Measurements from ENCODE around the gene CFL2.
"Not testable (repeated sequence)": the region's sequence is repeated elsewhere in the genome, so short reads cannot be mapped to it uniquely, and the experiment has no call there.

The CFL2 gene

DNA sequence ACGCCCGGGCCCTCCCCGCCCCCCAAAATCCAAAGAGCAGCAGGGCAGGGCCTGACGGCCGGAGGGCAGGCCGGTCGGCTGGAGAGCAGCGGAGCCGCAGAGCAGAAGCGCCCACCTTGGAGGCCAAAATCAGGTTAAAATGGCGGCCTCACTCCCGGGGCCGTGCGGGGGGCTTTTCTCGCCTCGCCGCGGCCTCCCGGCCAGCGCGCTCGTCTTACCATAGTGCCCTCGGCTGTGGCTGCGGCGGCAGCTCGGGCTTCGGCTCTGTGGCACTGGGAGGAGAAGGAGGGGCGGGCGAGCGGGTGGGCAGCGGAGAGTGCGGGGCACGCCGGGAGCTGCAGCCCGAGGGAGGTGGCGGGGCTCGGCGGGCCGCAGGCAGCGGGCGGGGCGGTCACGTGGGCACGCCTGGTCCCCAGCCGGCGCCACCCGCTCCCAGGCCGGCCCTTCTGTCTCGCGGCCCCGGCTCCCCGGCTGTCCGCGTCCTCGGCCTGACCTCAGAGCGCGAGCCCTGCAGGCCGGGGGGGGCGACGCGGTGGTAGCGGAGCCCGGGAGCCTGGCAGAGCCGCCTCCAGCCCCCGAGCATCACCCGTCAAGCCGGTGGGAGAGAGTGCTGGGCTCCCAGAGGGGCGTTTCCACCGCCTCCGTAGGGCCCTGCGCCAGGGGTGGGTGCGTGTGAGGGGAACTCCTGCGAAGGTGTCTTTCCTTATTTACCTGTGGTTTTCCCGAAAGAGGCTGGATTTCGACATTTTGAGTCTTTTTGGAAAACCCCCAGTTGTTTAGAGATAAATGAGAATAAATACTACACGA, at the start of gene CFL2:
TSS of gene CFL2 (minus strand) at position 274 of the 807 bp plus-strand sequence. CDS start at position 221, 53 bp downstream.
- DNase-seq (ENCODE audit: low read depth in 2 of 2), result peak; percentile 51 to 52

DNA sequence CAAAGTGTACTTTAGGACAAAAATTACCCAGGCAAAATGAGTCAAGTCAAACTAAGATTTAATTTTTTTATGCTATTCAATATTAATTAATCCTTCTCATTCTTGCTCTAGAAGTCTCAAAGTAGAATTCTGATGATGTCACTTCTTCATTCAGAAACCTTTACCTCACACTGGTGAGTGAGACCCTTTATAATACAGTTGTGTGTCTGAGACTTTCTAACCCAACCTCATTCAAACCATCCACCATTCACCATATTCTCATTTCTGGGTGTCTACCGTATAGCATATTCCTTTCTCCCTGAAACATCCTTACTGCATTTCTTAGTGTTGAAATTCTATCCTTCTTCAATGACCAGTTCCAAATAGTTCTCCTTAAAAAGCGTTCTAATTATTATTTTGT, 40.8 kb upstream of the CFL2 start:
- no peak for DNase-seq (ENCODE audit: low read depth in 2 of 2)

DNA sequence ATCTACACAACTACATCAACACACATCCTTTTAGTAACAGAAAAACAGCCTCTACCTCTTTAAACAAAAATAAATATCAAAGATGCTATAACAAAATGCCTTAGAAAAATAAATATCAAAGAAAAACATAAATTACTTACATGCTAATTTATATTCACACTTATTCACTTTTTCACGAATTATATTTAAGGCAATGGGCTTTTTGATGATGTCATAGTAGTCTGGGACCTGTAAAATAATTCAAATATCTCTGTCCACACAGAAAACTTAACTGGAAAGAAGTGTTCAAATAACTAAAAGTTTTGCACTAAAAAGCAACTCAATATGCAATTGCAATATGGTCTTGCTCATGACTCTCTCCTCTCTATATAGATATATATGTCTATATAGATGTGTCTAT, 40.3 kb upstream of the CFL2 start:
- DNase-seq (ENCODE audit: low read depth in 2 of 2), result no peak

DNA sequence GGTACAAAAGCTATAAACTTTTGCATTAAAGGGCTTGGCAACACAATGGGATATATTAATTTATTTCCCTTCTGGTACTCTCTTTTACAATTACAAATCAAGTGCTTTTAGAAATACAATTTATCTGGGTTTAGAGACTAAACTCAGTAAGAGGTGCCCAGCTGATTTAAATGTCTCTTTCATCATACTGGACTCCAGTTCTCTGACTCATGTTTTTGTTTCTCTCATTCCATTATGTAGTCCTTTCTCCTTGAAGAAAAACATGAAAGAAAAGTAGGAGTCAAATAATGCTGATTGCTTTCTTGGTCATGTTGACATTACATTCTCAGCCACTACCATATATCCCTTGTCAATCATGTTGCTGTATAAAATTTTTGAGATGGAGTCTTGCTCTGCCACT, 36.3 kb upstream of the CFL2 start:
- DNase-seq (ENCODE audit: low read depth in 2 of 2), result no peak

DNA sequence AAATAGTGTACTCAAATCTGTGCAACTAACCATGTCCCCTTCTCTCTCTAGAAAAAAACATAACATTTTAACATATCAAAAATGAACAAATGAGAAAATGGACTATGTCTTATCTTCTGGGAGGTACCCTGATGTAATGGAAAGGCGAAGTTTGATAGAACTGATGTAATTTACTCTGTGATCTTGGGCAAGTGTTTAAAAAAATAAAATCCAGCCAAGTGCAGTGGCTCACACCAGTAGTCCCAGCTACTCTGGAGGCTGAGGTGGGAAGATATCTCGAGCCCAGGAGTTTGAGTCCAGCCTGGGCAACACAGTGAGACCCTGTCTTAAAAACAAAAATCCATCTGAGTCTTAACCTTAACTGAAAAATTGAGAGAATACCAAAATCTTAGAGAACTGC, 35.8 kb upstream of the CFL2 start:
- no peak for DNase-seq (ENCODE audit: low read depth in 2 of 2)

DNA sequence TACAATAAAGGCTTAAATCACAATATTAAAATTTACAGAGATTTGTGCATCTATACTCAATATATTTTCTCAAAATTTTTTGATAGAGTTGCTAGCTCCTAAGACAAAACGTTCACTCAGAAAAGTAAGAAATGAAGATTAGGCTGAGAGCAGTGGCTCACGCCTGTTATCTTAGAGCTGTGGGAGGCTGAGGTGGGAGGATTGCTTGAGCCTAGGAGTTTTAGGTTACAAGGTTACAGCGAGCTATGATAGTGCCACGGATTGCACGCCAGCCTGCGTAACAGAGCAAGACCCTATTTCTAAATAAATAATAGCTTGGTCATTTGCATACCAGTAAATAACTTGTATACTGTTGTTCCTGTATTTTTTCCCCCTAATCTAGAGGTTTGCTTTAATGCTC, 35.0 kb upstream of the CFL2 start:
- DNase-seq (ENCODE audit: low read depth in 2 of 2), result no peak

DNA sequence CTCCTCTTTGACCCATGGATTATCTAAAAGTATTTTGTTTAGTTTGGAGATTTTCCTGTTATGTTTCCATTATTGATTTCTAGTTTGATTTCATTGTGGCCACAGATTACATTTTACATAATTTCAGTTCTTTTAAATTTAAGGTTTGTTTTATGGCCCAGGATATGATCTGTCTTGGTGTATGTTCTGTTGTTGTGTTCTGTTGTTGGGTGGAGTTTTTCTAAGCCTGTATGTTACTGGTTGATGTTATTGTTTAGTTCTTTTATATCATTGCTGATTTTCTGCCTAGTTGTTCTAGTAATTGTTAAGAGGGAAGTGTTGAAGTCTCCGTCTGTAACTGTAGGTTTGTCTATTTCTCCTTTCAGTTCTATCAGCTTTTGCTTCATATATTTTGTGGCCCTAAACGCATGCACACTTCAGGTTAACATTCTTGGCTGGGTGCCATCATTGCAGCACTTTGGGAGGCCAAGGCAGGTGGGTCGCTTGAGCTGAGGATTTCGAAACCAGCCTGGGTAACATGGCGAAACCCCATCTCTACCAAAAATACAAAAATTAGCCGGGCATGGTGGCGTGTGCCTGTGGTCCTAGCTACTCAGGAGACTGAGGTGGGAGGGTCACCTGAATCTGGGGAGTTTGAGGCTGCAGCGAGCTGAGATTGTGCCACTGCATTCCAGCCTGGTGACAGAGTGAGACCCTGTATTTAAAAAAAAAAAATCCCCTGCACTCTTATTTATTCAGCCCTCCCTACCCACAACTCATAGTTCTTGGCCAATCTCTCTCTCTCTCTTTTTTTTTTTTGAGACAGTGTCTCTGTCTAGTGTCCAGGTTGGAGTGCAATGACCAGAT, 28.1 kb upstream of the CFL2 start:
- DNase-seq (ENCODE audit: low read depth in 2 of 2), result no peak

DNA sequence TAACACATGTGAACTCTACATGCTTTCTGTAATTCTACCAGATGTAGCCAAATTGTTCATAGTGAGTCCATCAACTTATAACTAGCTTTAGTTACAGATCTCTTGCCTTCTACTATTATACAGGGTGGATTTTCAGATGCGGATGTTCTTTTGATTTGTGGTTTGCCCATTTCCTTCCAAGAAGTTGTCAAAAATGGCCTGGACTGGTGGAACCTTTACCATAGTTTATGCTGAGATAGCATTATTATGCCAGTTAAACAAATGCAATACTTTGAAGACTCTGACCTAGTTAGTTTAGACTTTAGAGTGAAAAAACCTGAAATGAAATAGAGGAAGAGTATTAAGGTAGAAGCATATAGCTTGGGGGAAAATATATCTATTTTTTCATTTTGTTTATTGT, 27.4 kb upstream of the CFL2 start:
- DNase-seq (ENCODE audit: low read depth in 2 of 2), result no peak

DNA sequence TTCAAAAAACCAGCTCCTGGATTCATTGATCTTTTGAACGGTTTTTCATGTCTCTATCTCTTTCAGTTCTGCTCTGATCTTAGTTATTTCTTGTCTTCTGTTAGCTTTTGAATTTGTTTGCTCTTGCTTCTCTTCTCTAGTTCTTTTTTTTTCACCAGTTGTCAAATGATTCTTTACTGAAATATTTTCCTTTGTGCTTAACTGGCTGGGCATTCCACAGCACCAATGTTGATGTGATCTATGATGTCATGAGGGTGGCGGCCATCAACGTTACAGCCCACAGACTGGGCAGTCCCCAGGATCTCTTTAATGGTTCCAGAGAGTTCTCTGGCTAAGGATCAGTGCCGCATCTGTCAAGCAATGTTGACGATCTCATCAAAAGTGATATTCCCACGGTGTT, 25.7 kb upstream of the CFL2 start:
- DNase-seq (ENCODE audit: low read depth in 2 of 2), result not testable (repeated sequence)

DNA sequence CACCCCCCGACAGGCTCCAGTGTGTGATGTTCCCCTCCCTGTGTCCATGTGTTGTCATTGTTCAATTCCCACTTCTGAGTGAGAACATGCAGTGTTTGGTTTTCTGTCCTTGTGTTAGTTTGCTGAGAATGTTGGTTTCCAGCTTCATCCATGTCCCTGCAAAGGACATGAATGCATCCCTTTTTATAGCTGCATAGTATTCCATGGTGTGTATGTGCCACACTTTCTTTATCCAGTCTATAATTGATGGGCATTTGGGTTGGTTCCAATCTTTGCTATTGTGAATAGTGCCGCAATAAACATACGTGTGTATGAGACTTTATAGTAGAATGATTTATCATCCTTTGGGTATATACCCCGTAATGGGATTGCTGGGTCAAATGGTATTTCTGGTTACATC, 22.7 kb upstream of the CFL2 start:
- DNase-seq (ENCODE audit: low read depth in 2 of 2), result not testable (repeated sequence)

DNA sequence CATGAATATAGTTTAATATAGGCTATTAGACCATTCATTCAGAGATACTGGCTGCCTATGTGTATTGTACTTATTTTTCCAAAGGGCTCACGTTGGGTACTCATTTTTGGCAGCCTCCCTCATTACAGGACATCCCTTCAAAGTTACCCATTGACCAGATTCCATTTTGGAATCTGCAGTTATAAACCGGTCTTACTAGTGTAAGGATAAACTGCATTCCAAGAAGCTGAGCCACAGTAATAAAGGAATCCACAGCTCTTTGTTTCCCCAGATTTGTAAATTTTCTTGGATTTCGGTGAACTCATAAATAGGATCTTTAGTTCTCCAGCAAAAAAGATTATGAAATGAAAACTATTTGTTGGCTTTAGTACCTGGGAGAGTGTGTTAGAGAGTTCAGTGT, 18.9 kb upstream of the CFL2 start:
- no peak for DNase-seq (ENCODE audit: low read depth in 2 of 2)

DNA sequence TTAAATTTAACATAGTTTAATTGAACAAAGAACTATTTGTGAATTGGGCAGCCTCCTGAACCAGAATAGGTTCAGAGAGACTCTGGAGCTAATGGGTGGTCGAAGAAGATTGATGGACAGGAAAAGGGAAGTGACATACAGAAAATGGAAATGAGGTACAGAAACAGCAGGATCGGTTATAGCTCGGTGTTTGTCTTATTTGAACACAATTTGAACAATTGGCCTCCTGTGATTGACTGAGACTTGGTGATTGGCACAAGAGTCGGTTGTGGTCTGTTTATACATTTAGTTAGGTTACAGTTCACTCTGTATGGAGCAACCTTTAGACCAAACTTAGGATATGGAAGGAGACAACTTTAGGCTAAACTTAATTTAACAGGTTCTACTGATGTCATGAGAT, 18.4 kb upstream of the CFL2 start:
- no peak for DNase-seq (ENCODE audit: low read depth in 2 of 2)

DNA sequence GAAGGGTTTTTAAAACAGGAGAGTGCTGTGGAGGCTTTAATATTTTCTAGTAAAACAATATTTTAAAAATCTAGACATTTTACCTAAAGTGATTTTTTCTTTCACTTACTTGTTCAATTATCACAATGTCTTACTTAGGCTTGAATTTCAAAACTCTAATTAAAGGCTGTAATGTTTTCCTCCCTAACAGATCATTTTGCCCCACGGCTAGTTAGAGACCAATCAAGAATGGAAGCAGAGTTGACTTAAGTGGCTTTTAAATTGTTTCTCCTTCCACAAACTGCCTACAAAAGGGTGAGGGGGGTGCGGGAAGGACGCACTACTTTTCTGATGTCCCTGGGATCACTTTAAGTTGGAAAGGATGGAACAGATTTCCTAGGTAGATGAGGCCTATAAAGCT, 9.5 kb upstream of the CFL2 start:
- no peak for DNase-seq (ENCODE audit: low read depth in 2 of 2)

DNA sequence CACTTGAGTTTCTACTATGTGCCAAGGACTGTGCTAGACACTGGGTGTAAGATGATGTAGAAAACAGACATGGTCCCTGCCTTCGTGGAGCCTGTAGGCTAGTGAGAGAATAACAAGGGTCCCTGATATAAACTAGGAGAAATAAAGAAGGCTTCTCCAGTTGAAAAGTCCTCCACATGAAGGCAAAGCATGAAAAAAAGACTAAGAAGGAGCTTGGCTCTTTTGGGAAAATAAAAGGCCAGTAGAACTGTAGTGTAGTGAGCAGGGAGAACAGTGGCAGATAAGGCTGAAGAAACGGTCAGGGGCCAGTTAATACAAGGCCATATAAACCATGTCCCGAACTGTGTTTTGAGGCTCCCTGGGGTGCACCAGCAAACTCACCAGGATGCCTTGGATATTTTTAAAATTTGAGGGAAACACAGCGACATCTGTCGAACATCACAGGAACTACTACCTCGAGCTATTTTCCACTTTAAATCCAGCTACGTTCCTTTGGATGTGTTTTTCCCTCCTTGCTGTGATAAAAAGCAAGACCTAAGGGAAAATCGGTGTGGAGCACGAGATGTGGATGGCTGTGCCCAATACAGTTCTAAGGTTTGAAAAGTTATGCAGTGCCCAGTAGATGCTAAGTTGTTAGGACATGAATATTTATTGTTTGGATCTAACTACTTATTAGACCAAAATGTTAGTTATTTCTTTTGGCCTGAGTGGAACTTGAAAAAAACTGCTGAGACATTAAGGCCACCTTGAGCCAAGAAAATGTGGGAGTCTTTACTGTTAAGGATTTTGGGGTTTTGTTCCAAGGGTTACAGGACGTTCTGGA, 8.5 kb upstream of the CFL2 start:
- DNase-seq (ENCODE audit: low read depth in 2 of 2), result peak; percentile 7 to 10

DNA sequence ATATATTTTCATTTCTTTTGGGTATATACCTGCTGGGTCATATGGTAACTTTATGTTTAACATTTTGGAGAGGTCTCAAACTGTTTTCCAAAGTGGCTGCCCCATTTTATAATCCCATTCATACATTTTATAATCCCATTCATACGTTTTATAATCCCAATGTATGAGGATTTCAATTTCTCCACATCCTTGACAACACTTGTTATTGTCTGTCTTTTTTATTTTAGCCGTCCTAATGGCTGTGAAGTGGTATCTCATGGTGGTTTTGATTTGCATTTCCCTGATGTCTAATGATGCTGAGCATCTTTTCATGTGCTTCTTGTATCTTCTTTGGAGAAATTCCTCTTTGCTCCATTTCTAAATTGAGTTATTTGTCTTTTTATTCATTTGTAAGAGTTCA, 6.7 kb upstream of the CFL2 start:
- no peak for DNase-seq (ENCODE audit: low read depth in 2 of 2)

DNA sequence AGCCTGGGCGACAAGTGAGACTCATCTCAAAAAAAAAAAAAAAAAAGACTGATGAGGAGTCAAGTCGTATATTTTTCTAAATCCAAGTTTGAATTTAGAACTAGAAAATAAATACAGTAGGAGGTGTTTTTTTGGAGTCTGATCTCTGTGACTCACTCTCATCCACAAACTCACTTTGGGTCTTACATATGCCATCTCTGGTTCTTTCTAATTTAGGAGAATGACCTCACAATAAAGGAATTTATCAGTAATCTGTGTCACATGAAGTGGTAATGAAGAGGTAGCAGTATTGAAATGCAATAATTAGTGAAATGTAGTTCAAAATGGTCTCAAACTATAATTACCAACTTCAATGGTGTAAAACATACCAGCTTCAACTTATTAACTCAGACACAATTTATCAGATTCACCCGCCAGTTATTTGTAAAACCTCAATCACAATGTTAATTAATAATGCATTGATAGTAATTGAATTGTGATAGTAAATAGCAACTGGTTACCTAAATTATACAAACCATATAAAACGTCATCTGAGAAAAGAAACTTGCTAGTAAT, 4.4 kb upstream of the CFL2 start:
- DNase-seq (ENCODE audit: low read depth in 2 of 2), result no peak

DNA sequence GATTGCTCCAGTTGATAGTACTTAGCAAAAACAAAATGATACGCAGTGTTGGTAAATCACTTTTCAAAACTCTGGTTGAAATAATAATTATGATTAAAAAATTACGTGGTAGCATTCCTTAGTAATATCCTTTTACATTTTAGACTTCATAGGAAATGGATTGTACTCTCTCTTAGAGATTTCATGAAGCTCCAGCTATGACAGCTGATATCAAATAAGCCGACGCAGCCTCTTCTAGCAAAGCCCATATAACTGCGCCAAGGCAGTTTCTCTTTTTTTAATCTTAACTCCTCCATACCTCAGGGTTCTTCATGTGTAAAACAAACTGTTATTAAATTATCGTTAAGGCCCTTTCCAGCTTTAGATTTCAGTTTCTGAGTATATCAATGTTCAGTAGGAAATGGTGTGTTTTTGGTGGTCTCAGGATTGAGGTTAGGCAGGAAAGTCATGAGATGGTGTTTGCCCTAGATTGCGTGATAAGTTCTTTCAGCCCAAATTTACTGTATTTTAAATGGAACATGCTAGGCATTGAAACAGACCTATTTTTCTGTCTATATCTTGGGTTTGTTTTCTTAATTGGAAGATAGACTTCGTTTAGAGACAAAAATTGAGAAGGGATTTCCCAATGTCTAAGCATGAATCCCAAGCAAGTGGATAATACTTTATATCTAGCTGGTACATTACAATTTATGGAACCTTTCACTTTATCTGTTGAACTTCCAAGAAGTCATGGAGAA, 902 bp upstream of the CFL2 start:
- no peak for DNase-seq (ENCODE audit: low read depth in 2 of 2)

DNA sequence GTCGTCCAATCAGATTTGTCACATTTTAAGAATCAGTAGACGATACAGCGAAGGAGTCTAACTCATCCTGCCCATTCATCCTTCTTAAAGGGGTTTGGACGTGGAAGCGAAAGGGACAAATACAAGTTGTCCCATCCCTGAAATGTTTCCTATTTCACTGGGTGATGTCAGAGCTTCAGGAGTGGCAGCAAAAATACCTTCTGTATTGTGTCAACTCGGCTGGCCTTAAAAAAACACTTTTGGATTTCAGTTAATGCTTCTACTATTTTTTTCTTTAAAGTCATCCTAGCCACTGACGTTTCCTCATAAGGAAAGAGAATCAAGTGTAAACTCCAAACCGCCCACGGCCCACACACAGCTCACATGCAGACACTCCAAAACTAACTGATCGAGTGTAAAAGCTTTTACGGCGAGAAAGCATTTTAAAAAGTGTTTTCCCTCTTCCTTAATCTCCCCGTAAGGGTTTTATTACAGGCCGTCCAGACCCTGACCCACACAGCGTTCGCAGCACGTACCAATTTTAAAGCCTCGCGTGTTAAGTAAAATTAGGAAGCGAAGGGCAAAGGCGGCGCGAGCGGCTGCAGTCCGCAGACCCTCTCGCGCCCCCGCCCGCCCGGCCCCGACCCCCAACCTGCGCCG, 593 bp downstream of the CFL2 start:
- peak; percentile 22 to 27 for DNase-seq (ENCODE audit: low read depth in 2 of 2)

DNA sequence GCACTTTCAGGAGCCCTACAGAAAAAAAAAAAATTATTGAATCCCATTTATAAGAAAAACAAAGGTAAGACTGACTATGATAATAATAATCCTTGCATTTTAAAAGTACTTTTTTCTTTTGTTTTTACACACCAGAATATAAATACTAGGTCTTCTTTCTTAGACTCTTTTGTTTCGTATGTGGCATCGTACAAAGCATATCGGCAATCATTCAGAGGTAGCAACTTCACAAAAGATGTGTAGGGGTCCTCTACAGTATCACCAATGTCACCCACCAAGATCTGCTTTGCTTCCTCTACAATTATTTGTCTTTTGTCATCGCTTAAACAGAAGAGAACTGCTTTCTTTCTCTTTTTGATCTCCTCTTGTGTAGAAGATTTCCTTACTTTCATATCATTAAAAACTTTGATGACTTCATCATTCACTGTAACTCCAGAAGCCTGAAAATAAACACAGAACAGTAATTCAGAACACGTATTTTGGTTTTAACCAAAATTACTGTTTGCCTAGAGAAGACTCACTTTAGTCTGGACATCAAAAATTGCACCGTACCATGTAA, 1.2 kb downstream of the CFL2 start:
- DNase-seq (ENCODE audit: low read depth in 2 of 2), result no peak

Data from stimulated activated CD4-positive, alpha-beta T cell treated with anti-CD3 and anti-CD28 coated beads, Interleukin-4, amount 100 ng/mL, for 48 hours (primary cell).